Activated CD4-positive, CD25-positive, alpha-beta regulatory T cell treated with anti-CD3 and anti-CD28 coated beads, Interleukin-2, amount 50 U/mL, for 72 hours (primary cell): ENCODE results near the gene SLC9A1.
"Not testable (repeated sequence)": the region's sequence is repeated elsewhere in the genome, so short reads cannot be mapped to it uniquely, and the experiment has no call there.

Source experiments
- DNase-seq: peaks from one replicate; pipeline ENCODE4 v3.0.0; 2021

Gene SLC9A1

GRCh38 chr1:27130798-27131197 is 24.1 kb downstream of the SLC9A1 start:
- DNase-seq, result no peak

- DNase-seq, result no peak
Measured at GRCh38 chr1:27129225-27129624, 25.7 kb downstream of the SLC9A1 start.

- no peak for DNase-seq
Measured at GRCh38 chr1:27127419-27127818, 27.5 kb downstream of the SLC9A1 start.

DNA sequence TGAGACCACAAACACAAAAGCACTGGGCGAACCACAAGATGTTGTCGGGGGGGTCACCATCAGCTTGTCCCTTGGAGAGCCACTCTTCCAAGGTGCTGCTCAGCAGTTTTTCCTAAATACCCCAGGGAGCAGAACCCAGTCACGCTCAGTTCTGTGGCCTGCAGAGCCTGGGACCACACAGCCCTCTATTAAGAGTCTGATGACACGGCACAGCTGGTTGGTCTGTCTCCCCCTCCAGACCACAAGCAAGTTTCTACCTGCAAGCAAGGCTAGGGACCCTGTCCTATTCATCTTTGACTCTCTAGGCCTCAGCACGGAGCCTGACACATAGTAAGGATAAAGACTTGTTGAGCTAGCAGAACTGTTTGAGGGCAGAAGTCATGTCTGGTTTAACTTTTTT is 28.5 kb downstream of the SLC9A1 start:
- no peak for DNase-seq

- not testable (repeated sequence) for DNase-seq
Measured at GRCh38 chr1:27125125-27125524, 29.8 kb downstream of the SLC9A1 start.

DNA sequence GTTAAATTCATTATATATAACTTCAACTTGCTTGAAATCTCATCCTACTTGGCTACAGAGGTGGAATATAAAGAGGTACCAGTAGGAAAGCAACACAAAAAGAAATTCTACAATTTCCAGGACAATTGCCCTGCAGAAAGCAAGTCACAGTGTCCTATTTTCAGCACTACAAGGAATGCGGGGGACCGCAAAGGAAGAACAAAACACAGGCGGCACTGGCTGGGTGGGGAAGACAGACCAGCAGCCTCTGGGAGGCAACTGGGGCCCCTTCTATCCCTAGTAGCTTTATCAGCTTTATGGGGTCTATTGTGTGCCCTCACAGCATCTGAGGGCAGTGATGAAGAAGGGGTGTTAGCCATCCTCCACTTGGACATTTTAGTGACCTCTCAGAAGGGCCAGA is 30.5 kb downstream of the SLC9A1 start:
- DNase-seq, result no peak

GRCh38 chr1:27122652-27123051 is 32.3 kb downstream of the SLC9A1 start:
- no peak for DNase-seq

GRCh38 chr1:27120854-27121253 is 34.1 kb downstream of the SLC9A1 start:
- DNase-seq, result no peak

DNA sequence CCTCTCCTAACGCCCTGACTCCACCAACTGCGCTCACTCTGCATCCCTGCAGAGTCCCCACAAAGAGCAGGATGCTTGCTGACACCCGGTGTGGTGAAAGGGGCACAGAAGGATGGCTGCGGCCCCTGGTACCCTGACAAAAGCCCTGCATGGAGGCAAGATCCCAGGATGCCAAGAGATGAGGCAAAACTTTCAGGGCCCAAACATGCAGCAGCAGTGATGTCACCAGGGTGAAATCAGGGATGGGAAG is 36.6 kb downstream of the SLC9A1 start:
- no peak for DNase-seq

- DNase-seq, result no peak
Measured at GRCh38 chr1:27117733-27118439, 37.0 kb downstream of the SLC9A1 start.

DNA sequence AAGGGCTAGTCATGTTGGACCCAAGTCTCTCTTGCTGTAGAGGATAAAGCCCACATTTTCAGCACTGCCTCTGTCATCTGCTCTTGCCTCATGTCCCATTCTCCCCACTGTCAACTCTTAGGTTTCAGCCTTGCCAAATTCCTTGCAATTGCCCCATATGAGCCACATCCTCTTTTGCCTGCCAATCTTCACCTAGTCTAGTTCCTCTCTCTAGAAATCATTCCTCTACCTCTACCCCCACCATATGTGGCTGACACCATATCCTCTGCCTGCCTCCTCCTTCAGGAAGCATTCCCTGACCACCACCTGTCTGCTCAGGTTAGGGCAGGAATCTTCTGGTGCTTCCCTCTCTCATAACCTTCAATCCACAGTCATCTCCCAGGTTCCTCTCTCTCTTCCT is 38.2 kb downstream of the SLC9A1 start:
- no peak for DNase-seq

GRCh38 chr1:27116232-27116631 is 38.7 kb downstream of the SLC9A1 start:
- no peak for DNase-seq

GRCh38 chr1:27114546-27114945 is 40.4 kb downstream of the SLC9A1 start:
- DNase-seq, result no peak

DNA sequence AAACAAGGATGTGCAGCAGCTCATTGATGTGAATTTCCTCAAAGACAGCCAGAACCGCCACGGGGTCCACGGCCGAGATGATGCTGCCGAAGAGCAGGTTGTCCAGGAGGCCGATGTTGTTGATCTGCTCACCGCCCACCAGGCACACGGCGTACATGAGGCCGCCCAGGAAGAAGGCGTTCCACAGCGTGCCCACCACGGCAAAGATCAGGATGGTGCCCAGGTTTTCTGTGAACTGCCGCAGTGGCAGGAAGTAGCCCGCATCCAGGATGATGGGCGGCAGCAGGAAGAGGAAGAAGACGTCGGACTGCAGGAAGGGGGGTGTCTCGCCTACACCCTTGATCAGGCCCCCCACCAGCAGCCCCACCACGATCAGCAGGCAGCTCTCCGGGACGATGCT is 41.1 kb downstream of the SLC9A1 start:
- DNase-seq, result no peak

DNA sequence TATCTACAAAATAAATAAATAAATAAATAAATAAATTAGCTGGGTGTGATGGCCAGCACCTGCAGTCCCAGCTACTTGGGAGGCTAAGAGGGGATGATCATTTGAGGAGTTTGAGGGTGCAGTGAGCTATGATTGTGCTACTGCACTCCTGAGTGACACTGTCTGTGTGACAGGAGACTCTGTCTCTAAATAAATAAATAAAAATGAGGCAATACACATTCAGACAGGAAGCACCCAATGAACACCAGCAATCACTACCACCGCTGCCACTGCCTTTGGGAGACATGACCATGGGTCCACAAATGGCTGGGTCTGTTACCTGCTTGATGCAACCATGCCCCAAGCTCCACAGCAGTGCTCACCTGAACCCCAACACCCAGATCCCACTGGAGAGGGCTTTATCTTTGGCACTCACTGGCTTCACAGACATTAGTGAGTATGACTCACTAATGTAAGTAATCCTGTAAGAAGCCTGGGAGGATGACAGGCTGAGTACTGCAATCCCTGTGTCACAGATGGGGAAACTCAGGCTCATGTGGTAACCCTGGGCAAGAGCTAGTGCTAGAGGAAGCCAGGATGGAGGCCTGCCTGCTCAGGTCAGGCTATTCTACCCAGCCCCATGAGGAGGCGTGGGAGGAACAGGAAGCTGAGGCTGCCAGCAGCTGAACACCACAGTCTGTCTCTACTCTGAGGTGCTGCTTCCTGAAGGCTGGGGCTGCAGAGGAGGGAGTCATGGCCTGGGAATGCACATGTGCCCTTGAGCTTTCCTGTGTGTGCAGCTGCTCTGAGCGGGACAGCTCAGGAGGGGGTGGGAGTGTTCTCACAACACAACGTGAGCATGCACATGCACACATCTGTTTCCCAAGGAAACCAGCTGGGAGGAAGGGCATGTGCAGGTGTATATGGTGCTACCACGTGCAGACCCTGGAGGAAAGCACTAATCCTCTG is 43.0 kb downstream of the SLC9A1 start:
- DNase-seq, result peak; percentile 64

- DNase-seq, result no peak
Measured at GRCh38 chr1:27109103-27109822, 45.7 kb downstream of the SLC9A1 start.

GRCh38 chr1:27108588-27108987 is 46.3 kb downstream of the SLC9A1 start:
- no peak for DNase-seq

DNA sequence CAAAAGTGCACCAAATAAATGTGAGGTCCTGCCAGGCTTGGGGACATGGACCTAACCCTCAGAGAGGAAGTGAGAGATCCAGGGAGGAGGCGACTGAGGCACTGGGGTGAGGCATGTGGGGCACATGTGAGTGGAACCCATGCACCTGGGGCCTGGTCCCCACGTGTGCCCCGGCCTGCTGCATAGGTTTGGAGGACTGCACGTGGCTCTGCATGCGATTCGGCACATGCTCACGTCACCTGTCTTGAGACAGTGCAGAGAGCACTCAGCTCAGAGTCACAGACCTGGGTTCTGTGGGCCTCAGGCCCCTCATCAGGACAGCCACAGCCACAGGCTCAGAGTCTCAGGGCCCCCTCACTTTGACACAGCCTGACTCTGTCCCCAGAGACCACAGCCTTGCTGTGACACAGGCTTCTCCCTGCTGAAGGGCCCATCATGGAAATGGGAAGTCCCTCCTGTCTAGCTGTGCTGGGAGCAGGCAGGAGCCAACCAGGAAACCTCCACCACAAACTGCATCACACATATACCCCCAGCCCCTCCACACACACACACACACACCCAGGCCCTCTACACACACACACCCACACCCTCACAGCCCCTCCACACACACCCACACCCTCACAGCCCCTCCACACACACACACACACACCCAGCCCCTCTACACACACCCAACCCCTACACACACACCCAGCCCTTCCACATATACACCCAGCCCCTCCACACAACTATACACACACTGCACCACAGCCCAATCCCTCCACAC is 48.2 kb downstream of the SLC9A1 start:
- no peak for DNase-seq

- no peak for DNase-seq
Measured at GRCh38 chr1:27105018-27105417, 49.9 kb downstream of the SLC9A1 start.

- DNase-seq, result no peak
Measured at GRCh38 chr1:27103498-27103897, 51.4 kb downstream of the SLC9A1 start.

- DNase-seq, result peak; percentile 91
Measured at GRCh38 chr1:27102707-27103468, 52.0 kb downstream of the SLC9A1 start.

DNA sequence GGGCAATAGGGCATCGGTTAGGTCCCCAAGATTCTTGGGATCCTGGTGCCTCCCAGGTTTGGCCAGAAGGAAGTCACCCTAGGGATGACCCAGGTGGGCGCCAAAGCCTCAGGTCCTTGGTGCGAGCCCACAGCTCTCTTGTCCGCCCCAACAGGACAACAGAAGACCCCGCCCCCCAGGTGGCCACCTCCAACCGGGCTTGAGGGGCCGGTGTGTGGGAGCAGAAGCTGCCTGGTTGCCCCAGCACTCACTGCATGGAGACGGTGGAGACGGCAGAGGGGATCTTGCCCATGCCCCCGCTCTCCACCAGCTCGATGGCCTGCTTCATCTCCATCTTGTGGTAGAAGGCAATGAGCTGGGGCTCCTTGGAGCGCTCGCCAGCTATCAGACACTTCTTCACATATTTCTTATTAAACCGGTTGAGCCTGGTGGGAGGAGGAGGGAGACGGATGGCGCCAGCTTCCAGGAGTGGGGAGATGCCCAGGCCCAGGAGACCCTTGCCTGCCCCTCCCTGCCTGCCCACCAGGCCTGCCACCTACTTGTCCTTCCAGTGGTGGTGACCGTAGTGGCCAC is 52.7 kb downstream of the SLC9A1 start:
- DNase-seq, result no peak
